ENCODE results near the gene RO60. TPM values are rescaled to one million over a fixed set of nuclear protein-coding genes. Genes with fewer than 3 reads are reported as not detected.
A peak's percentile ranks its signal among the peaks of the same experiment; 100 is the strongest.
"Not testable (repeated sequence)": the region's sequence is repeated elsewhere in the genome, so short reads cannot be mapped to it uniquely, and the experiment has no call there.

The RO60 gene
- total RNA-seq, 1 donor from 2014 or later, result 87.8 TPM

GRCh38 chr1:193033610-193034009 is 25.8 kb upstream of the RO60 start:
- no peak overlapping the region for H3K27ac Mint-ChIP-seq
- DNase-seq (ENCODE audit: low spot score, unreplicated experiment), result no peak
- TF ChIP-seq, protein P1, sequence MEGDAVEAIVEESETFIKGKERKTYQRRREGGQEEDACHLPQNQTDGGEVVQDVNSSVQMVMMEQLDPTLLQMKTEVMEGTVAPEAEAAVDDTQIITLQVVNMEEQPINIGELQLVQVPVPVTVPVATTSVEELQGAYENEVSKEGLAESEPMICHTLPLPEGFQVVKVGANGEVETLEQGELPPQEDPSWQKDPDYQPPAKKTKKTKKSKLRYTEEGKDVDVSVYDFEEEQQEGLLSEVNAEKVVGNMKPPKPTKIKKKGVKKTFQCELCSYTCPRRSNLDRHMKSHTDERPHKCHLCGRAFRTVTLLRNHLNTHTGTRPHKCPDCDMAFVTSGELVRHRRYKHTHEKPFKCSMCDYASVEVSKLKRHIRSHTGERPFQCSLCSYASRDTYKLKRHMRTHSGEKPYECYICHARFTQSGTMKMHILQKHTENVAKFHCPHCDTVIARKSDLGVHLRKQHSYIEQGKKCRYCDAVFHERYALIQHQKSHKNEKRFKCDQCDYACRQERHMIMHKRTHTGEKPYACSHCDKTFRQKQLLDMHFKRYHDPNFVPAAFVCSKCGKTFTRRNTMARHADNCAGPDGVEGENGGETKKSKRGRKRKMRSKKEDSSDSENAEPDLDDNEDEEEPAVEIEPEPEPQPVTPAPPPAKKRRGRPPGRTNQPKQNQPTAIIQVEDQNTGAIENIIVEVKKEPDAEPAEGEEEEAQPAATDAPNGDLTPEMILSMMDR (IDR thresholded peaks at IDR 0.05; ENCODE audit: unreplicated experiment), result no peak
- peaks cover 14% of the 10 kb centered on the region for H3K9me3 Mint-ChIP-seq (ENCODE audit: low read depth)
- H3K27me3 Mint-ChIP-seq, result no peaks in the 10 kb centered on the region
- no peak overlapping the region for H3K4me3 Mint-ChIP-seq (ENCODE audit: low read depth)
- peaks cover 15% of the 10 kb centered on the region for H3K4me1 Mint-ChIP-seq (ENCODE audit: low read depth)
- peaks cover 22% of the 10 kb centered on the region for H3K36me3 Mint-ChIP-seq (ENCODE audit: insufficient read depth)

- no peak for DNase-seq (ENCODE audit: low spot score, unreplicated experiment)
- Mint-ChIP-seq H3K27ac (no peak overlapping the region), H3K4me1 (ENCODE audit: low read depth) (peaks cover 9% of the 10 kb centered on the region), H3K9me3 (ENCODE audit: low read depth) (peaks cover 14% of the 10 kb centered on the region), H3K36me3 (ENCODE audit: insufficient read depth) (peaks cover 28% of the 10 kb centered on the region), H3K4me3 (ENCODE audit: low read depth) (peak overlapping the region; percentile 24), H3K27me3 (no peaks in the 10 kb centered on the region)
- TF ChIP-seq, protein P1 (IDR thresholded peaks at IDR 0.05; ENCODE audit: unreplicated experiment), result no peak
Observed at GRCh38 chr1:193036337-193037047, 22.9 kb upstream of the RO60 start.

GRCh38 chr1:193040011-193040410 is 19.4 kb upstream of the RO60 start:
- no peak for DNase-seq (ENCODE audit: low spot score, unreplicated experiment)
- Mint-ChIP-seq H3K4me3 (ENCODE audit: low read depth) (no peak overlapping the region), H3K36me3 (ENCODE audit: insufficient read depth) (peaks cover 17% of the 10 kb centered on the region), H3K4me1 (ENCODE audit: low read depth) (peaks cover 9% of the 10 kb centered on the region), H3K9me3 (ENCODE audit: low read depth) (peaks cover 11% of the 10 kb centered on the region), H3K27me3 (no peaks in the 10 kb centered on the region), H3K27ac (peak overlapping the region; percentile 43)
- TF ChIP-seq, protein P1 (IDR thresholded peaks at IDR 0.05; ENCODE audit: unreplicated experiment), result no peak

GRCh38 chr1:193042766-193043691 is 16.4 kb upstream of the RO60 start:
- Mint-ChIP-seq H3K9me3 (ENCODE audit: low read depth) (no peaks in the 10 kb centered on the region), H3K4me1 (ENCODE audit: low read depth) (no peaks in the 10 kb centered on the region), H3K4me3 (ENCODE audit: low read depth) (no peak overlapping the region), H3K36me3 (ENCODE audit: insufficient read depth) (peaks cover 9% of the 10 kb centered on the region), H3K27me3 (no peaks in the 10 kb centered on the region), H3K27ac (no peak overlapping the region)
- TF ChIP-seq, protein P1 (IDR thresholded peaks at IDR 0.05; ENCODE audit: unreplicated experiment), result no peak
- DNase-seq (ENCODE audit: low spot score, unreplicated experiment), result no peak

DNA sequence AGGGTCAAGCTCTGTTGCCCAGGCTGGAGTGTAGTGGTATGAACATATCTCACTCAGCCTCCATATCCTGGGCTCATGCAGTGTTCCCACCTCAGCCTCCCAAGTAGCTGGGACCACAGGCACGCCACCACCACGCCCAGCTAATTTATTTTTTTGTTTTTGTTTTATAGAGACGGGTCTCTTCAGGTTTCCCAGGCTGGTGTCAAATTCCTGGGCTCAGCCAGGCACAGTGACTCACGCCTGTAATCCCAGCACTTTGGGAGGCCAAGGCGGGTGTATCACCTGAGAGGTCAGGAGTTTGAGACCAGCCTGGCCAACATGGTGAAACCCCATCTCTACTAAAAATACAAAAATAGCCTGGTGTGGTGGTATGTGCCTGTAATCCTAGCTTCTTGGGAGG is 10.5 kb upstream of the RO60 start:
- not testable (repeated sequence) for H3K4me3 Mint-ChIP-seq (ENCODE audit: low read depth); H3K27ac Mint-ChIP-seq; DNase-seq (ENCODE audit: low spot score, unreplicated experiment)

More for the DNA sequence above, 10.5 kb upstream of the RO60 start:
- not testable (repeated sequence) for H3K4me1 Mint-ChIP-seq (ENCODE audit: low read depth); H3K36me3 Mint-ChIP-seq (ENCODE audit: insufficient read depth); H3K27me3 Mint-ChIP-seq; H3K9me3 Mint-ChIP-seq (ENCODE audit: low read depth)
